ENCODE results near the gene DPF1. TPM values are rescaled to one million over a fixed set of nuclear protein-coding genes. Genes with fewer than 3 reads are reported as not detected.

DPF1 gene
- polyA plus RNA-seq, 1 donor, result 3.7 TPM

DNA sequence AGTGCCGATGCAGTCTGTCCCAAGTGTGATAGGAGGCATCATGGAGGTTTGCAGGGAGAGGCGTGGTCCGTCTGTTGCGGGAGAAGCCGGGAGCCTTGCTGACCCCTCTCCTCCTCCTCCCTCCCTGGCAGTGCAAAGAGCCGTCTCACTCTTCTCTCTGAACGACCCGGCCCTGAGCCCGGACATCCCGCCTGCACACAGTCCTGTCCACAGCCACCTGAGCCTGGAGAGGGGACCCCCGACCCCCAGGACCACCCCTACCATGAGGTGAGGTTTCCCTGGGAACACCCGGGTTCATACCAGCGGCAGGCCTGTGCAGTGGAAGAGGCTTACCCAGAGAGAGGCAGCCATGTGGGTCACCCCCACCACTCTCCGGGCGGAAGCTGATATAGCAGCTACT lies 22.3 kb downstream of the DPF1 start:
- no peak for DNase-seq (ENCODE audit: low read depth)

DNA sequence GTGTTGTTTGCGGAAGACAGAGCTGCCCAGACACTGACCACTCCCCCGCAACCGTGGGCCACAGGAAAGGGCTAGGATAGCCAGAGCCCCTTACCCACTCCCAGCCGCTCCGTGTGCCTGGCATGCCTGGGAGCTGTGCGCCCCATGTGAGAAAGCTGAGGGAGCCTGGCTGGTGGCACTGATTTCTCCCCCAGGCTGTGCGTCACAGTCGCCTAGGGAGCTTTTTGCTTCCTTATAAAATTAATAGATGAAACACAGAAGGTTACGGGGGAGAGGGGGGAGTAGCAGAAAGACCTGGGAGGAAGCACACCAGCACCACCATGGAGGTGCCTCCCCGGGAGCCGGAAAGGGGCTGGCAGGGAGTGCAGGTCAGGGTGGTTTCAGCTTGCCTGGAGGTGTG lies 24.7 kb downstream of the DPF1 start:
- DNase-seq (ENCODE audit: low read depth), result no peak

DNA sequence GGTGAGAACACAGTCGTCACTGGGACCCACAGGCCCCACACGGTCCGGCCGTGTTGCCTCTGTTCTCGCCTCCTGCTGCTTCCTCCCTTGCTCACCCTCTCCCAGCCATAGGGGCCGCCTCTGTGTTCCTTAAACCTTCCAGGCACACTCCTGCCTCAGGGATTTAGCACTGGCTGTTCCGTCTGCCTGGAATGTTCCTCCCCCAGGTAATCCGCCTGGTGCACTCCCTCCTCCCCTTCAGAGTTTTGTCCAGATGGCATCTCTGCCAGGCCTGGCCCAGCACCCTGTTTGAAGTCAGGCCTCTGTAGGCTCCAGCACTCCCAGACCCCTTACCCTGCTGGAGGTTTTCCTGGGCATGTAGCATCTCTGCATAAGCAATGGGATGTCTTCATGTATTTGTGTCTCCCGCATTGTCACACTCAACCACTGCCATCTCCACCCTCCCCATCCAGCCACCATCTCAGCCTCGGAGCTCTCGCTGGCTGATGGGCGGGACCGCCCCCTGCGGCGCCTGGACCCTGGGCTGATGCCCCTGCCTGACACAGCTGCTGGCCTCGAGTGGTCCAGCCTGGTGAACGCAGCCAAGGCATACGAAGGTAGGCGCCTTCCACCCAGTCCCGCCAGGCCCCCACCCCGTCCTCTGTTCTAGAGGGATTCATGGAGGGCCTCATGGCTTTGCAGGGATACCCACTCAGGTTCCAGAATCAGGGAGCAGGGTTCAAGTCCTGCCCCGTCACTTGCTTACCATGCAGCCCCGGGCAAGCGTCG lies 25.9 kb downstream of the DPF1 start:
- no peak for DNase-seq (ENCODE audit: low read depth)

DNA sequence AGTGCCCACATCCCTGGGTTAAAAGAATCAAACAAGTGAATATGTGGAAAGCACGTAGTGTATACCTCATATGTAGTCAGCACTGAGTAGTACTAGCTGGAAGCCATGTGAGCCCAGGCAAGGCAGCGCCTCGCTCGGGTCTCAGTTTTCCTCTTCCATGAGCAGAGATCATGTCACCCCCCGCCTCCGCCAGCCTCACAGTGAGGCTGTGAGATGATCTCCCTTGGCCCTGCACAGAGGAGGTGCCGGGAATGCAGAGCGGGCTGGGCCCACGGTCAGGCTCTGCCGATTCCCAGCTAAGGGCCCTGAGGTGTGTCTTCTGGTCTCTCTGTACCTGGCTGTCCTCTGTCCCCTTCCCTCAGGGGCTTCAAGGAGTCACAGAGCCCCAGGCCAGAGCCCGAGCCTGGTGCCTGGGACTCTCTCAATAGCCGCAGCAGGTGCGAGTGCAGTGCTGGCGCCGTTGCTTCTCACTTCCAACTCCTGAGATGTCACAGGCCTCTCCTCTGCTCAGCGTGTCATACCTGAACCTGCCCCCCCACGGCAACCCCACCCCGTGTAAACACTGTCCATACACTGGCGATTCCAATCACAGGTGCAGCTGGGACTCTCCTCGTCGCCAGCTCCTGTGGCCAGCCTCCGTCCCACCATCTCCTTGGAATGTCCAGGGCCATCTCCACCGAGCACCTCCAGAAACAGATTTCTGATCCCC lies 26.9 kb downstream of the DPF1 start:
- DNase-seq (ENCODE audit: low read depth), result no peak

DNA sequence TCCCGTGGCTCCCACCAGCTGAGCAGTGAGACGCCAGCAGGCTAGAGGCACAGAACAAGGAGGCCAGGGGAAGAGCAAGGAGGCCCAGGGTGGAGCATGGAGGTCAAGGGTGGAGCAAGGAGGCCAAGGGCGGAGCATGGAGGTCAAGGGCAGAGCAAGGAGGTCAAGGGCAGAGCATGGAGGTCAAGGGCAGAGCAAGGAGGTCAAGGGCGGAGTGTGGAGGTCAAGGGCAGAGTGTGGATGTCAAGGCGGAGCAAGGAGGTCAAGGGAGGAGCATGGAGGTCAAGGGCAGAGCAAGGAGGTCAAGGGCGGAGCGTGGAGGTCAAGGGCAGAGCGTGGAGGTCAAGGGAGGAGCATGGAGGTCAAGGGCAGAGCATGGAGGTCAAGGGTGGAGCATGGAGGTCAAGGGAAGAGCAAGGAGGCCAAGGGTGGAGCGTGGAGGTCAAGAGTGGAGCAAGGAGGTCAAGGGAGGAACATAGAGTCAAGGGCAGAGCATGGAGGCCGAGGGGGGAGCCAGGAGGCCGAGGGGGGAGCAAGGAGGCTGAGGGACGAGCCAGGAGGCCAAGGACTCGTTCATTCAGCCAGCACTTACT lies 27.7 kb downstream of the DPF1 start:
- DNase-seq (ENCODE audit: low read depth), result no peak

DNA sequence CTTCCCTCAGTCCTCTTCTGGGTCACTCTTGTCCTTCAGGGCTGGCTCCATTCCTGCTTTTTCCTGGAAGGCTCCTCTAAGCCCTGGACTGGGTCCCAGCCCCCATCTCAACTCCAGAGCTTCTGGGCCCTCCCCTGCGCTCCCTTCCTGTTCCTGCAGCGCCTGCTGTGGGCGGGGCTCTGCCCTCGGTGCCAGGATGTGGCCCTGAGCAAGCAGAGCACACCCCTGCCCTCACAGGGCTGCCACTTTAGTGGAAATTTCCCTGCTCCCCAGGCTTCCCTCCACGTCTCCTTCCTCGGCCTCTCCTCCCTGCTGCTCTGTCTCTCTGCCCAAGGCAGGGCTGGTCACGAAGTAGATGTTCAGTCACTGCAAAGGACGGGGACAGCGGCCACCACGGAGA lies 28.8 kb downstream of the DPF1 start:
- DNase-seq (ENCODE audit: low read depth), result no peak

DNA sequence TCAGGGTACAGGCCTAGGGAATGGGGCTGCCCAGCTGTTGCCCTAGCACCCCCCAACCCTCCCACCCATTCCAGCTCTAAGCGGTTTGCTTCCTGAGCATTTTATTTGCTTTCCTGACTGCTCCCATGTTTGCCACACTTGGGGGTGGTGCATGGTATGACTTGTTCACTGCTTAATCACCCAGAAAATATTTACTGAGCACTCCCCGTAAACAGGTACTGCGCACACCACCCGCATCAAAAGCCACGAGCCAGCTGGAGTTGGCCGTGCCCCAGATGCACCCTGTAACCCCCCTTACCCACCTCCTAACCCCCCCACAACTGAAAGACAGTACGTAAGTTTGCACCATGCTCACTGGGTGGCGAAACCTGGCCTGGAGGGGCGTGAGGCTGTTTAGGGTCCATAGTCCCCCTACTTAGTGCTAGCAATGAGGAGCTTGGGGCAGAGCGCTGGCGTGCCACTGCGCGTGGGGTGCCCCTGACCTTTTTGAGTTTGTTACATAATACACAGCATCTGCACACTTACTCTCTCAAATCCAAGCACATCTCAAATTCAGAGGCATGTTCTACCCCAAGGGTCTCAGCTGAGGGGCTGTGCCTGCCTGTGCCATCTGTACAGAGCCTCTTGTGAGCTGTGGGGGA lies 29.8 kb downstream of the DPF1 start:
- DNase-seq (ENCODE audit: low read depth), result no peak

DNA sequence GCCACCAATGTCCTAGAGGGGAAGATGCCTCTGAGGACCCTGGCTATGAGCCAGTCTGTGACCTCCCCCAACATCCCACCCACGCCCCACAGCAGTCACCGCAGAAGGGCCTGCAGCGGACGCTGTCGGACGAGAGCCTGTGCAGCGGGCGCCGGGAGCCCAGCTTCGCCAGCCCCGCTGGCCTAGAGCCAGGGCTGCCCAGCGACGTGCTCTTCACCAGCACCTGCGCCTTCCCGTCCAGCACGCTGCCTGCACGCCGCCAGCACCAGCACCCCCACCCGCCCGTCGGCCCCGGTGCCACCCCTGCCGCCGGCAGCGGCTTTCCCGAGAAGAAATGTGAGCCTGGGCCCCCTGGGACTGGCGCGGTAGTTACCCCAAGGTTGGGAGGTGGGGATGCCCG lies 30.6 kb downstream of the DPF1 start:
- no peak for DNase-seq (ENCODE audit: low read depth)

DNA sequence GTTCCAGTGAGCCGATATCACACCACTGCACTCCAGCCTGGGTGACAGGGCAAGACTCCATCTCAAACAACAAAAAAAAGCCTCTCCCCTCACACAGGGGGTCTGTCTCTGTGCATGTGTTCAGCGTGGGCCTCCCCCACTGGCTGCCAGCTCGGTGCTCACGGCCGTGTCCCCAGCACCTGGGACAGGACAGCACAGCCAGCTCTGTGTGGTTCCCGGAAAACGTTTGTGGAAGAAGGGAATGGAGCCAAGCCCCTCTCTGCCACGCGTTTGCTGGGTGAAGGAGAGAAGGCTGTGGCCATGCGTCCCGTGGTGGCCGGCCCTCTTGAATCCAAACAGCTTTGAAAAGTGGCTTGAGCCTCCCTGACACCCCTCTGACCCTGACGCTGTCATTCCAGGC lies 32.3 kb downstream of the DPF1 start:
- no peak for DNase-seq (ENCODE audit: low read depth)

DNA sequence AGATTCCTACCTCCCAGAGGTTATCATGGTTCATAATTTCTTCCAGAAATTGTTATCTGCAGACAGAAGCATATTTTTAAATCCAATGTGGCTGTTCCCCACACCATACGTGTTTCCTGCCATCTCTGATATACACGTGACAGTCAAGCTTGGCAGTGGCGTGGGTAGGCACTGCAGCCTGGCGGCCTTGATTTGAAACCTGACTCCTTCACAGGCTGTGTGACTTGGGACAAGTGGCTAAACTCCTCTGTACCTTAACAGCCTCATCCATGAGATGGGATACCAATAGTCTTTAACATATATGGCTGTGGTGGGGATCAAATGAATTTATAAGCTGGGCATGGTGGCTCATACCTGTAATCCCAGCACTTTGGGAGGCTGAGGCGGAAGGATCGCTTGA lies 33.2 kb downstream of the DPF1 start:
- no peak for DNase-seq (ENCODE audit: low read depth)

DNA sequence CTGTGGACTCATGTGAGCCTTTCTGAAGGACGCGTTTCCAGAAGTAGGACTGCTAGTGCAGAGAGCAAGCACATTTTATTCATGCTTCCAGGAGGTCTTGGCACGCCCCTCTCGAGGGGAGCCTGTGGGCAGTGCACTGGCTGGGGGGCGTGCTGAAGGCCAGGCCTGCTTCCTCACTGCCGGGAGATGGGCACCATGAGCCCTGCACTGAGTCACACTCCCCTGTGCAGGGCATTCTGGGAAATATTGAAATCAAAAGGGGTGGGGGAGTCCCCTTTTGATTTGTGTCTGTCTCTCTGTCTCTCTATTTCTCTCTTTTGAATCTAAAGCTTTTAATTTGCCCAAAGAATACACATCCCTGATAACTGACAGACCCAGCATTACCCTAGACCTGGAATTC lies 34.0 kb downstream of the DPF1 start:
- DNase-seq (ENCODE audit: low read depth), result no peak

DNA sequence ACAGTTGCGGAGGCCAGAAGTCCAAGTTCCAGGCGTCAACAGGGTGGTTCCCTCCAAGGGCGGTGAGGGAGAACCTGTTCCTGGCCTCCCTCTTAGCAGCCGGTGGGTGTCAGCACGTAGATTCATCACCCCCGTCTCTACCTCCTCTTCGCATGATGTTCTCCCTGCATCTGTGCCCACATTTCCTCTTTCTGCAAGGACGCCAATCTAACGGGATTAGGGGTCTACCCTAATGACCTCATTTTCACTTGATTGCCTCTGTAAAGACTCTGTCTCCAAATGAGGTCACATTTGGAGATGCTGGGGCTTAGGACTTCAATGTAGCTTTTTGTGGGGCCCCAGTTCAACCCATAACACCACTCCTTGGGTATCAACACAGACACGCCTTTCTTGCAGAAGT lies 38.5 kb downstream of the DPF1 start:
- DNase-seq (ENCODE audit: low read depth), result no peak

DNA sequence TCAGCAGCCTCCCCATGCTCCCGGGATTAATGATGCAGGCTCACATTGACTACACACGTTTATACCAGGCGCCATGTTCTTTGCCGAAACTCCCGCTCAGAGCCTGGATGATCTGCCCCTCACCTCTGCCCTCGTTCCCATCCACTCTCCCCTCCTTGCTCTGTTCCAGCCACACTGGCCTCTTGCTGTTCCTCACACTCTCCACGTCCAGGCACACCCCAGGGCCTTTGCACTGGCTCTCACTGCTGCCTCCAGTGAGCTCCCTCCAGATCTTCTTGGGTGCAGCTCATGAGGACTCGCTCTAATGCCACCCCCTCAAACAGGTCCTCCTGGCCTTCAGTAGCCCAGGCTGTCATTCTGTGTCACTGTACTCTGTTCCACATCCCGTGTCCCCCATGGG lies 39.2 kb downstream of the DPF1 start:
- DNase-seq (ENCODE audit: low read depth), result no peak

DNA sequence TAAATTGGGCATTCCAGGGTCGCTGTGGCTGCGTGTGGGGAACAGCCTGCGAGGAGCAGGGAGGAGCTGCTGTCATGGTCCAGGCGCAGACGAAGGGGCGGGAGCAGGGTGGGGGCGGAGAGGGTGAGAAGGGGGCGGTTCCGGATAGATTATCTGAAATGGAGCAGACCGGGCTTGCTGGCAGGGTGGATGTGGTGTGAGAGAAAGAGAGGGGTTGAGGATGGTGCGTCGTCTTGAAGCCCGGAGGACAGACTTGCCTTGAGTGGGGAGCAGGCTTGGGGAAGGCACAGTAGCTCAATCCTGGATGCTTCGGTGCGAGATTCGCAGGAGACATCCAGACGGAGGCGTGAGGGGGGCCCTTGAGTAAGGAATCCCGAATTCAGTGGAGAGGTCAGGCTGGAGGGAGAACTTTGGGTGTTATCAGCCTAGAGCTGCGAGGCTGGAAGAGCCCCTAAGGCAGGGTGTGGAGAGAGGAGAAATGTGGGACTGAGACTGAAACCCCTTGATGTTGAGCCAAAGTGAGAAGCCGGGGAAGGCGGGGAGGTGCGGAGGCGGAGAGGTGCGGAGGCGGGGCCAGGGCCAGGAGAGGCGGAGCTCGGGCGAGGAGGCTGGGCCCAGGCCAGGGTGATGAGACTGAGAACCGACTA lies 40.6 kb downstream of the DPF1 start:
- DNase-seq (ENCODE audit: low read depth), result no peak

DNA sequence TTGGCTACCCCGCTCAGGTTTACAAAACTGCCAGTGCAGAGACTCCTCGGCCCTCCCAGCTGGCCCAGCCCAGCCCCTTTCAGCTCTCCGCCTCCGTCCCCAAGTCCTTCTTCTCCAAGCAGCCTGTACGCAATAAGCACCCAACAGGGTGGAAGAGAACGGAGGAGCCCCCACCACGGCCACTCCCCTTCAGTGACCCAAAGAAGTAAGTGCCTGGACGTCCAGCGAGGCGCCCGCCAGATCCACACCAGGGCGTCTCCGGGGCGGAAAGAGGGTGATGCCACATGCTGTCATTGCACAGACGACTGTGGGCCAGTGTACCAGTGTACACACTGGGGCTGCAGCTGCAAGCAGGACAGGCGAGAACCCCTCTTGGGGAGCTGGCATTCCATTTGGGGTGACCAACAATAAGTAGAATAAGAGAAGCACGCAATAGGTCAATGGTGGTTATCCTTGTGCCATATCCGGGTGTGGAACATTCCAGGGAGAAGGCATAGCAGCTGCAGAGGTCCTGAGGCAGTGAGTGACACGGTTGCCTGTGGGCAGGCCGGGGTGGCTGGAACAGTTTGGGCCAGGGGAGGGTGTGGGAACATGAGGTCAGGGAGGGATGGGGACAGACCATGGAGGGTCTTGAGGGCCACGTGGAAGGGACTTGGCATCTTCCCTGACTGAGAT lies 41.3 kb downstream of the DPF1 start:
- DNase-seq (ENCODE audit: low read depth), result no peak

DNA sequence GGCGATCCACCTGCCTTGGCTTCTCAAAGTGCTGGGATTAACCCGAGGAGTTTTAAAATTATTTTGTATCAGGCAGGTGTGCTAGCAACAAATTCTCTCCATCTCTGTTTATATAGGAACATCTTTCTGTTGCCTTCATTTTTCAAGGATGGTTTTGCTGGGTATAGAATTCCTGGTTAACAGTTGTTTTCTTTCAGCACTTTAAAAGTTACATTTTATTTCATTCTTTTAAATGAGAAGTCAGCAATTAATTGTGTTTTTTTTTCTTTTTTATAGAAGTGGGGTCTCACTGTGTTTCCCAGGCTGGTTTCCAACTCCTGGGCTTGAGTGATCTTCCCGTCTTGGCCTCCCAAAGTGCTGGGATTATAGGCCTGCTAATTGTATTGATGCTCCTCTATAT lies 44.0 kb downstream of the DPF1 start:
- DNase-seq (ENCODE audit: low read depth), result no peak

DNA sequence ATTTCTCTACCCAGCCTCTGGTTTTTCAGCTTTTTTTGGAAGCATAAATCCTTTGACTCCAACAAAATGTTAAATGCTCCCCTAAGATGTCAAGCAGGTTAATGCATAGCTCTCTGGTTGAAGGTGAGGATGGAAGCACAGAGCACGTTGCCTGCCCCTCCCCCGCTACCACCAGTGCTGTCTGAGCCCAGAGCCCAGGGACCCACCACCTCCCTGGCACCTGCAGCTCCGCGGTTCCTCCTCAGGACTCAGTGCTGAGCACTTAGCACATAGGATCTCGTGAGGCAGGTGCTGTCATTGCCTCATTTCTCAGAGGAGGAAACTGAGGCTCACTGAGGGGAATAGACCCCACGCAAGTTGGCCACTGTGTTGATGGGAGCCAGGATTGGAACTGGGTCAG lies 48.6 kb downstream of the DPF1 start:
- DNase-seq (ENCODE audit: low read depth), result no peak

DNA sequence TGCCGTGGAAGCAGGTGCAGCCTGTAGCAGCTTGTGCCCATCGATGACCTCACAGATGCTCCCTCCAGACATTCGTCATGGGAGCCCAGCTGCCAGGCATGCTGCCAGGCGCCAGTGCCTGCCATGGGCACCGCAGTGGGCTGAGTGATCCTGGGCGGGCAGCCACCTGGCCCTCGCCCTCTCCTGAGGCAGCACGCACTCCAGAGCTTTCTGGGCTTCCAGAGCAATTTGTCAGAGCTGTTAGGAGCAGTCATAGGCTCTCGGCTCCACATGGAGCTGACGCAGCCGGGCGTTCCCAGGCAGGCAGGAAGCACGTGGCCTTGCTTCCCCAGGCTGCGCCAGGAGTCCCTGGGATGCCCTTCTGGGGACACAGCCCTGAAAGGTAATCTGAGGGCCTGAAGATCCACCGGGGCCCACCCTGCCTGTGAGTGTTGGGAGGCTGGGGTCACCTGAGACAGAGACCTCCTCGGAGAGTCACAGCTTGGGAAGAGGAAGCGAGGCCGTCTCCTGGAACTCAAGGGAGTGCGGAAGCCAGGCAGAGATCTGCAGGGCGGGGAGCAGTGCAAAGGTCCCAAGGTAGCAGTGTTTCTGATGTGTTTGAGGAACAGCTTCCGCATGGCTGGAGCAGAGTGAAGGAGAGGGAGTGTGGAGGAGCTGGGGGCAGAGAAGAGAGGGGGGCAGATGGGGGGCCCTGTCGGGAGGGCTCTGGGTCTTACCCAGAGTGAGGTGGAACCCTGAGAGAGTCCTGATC lies 50.6 kb downstream of the DPF1 start:
- DNase-seq (ENCODE audit: low read depth), result no peak

DNA sequence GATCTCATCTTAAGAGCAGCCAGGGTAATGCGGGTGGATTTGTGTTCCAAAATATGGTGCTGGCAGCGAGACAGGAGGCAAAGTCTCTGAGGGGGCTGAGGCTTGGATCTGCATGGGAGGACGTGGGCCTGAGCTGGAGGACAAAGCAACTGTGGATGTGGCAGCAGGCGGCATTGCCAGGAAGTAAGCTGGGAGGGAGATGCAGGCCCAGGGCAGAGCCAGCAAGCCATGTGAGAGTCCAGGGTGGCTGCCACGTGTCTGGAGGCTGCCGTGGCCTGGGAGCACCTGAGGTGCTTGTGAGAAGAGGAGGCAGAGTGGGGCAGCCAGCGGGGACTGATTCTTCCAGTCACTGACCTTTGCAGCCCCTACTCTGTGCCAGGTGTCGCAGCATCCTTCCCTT lies 52.0 kb downstream of the DPF1 start:
- DNase-seq (ENCODE audit: low read depth), result no peak

DNA sequence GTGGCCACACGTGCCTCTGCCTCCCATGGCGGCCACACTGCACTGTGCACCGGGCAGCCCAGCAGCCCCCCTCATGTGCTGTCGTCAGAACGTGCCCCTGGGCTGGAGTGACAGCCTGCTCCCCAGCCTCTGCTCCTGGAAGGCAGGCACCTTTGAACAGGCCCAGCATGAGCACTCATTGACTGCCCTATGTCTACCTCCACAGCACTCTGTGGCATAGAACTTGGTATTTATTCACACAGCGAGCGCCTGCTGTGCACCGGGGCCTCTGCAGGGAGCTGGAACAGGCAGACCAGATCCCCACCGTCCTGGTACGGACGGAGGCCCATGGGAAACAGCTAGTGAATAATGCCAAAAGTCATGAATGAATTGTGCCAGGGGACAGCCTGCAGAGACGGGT lies 53.7 kb downstream of the DPF1 start:
- DNase-seq (ENCODE audit: low read depth), result no peak

DNA sequence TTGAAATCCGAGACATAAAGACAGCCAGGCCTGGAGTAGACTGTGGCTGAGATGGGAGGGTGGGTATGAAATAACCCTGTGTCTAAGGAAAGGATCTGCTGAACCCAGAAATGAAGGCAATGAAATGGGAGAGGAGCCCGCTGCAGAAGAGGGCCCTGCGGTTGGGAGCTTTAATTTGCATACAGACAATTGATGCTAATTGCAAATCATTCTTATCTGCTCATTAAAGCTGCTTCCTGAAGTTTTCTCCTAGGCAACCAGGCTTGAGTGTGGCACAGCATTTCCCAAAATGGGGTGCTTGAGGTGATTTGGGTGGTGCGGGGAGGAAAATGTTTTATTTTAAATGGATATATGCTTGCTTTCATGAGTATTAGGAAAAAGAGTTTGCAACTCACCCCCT lies 55.4 kb downstream of the DPF1 start:
- no peak for DNase-seq (ENCODE audit: low read depth)
